VCaP (cell line): ENCODE data around the gene EEFSEC.

Source experiments
- H3K27ac ChIP-seq: fragments of 450-650 bp; 2 replicates; pipeline ENCODE4 v1.5.1; 2017
- TF ChIP-seq, protein P1 (sequence below): fragments of 450-650 bp; conservative IDR thresholded peaks from 2 replicates; pipeline ENCODE4 v1.5.1; 2017; ENCODE audit warnings: mild to moderate bottlenecking, moderate library complexity

The EEFSEC gene

DNA sequence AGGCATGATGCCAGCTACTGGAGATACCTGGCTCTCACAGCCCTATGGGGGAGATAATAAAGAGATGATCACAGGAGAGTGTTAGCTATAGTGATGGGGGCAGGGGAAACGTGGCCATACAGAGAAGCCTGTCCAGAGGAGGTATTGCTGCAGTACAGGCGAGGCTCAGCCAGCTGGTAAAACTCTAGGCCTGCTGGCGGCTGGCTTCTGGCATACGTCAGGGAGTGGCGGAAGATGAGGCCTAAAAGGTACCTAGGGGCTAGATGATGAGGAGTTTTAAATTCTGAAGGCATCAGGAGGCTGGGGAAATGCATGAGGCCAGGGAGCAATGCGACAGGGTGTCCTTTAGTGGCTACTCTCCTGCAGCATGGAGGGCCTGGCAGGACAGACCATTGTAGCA, 110.7 kb downstream of the EEFSEC start:
- TF ChIP-seq, protein P1, sequence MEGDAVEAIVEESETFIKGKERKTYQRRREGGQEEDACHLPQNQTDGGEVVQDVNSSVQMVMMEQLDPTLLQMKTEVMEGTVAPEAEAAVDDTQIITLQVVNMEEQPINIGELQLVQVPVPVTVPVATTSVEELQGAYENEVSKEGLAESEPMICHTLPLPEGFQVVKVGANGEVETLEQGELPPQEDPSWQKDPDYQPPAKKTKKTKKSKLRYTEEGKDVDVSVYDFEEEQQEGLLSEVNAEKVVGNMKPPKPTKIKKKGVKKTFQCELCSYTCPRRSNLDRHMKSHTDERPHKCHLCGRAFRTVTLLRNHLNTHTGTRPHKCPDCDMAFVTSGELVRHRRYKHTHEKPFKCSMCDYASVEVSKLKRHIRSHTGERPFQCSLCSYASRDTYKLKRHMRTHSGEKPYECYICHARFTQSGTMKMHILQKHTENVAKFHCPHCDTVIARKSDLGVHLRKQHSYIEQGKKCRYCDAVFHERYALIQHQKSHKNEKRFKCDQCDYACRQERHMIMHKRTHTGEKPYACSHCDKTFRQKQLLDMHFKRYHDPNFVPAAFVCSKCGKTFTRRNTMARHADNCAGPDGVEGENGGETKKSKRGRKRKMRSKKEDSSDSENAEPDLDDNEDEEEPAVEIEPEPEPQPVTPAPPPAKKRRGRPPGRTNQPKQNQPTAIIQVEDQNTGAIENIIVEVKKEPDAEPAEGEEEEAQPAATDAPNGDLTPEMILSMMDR = no peak

DNA sequence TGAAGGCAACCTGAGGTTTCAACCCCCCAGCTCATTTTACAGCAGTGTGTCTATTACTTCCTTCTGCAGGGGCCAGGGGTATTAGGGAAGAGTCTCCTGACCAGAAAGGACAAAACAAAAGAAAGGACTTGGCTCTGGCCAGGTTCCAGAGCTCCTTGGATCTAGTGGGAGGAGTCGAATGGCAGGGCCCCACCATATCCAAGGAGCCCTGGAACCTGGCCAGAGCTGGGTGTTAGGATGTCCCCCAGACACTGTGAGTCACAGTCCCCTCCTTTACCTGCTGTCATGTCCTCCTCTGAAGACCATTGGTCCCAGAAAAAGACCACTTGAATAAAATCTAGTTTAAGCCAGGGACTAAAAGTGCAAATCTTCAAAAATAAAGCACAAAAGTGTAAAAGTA, 113.2 kb downstream of the EEFSEC start:
- H3K27ac ChIP-seq = no peak overlapping the region
- TF ChIP-seq, protein P1 = no peak

More for the DNA sequence above, 110.7 kb downstream of the EEFSEC start:
- H3K27ac ChIP-seq = no peak overlapping the region

DNA sequence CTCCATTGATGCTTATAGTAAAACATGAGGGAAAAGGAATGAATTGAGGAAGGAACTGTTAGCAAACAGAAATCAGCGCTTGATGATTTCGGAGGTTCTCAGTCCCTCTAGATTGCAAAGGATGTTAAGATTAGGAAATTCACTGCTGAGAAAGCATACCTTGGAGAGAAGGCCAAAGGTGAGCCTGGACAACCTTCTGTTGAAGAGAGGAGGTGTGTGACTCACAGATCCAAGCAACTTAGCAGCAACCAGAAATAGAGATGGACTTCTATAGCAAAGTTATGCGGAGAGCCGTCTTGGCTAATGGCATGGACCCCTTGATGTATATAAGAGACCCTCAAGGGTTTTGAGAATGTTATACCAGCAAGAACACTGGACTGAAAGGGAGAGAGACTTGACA, 114.3 kb downstream of the EEFSEC start:
- no peak overlapping the region for H3K27ac ChIP-seq
- TF ChIP-seq, protein P1 = no peak

DNA sequence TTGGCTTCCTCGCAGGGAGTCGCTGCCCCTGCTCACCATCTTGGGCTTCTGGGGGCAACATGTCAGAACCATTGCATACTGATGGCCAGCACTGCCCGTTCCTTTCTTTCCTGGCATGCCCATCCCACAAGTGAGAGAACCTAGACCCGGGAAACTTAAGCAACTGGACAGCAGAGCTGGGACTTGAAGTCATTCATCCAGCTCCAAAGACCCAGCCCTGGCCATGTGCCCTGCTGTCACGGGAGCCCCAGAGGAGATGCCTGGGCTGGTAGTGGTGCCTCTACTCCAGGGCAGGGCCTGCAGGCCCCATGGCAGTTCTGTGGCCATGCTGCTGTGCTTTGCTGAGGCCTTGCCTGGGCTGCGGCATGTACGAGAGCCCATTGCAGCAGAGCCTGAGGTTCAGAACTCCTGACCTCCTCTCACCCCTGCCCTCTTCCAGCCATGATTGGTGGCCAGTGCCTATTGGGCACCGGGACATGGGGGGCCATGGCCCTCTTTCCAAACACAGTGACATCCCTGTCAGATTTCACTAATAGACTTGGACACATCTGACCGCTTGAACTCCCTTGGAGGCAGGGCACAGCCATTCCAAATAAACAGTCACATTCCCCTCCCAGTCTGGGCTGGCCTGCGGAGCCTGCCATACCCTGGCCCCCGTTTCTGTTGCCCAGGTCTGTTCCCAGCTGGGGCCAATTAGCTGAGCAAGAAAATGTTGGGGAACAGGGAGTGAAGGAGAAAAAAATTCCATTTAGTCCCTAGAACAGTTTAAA, 115.9 kb downstream of the EEFSEC start:
- no peak overlapping the region for H3K27ac ChIP-seq
- TF ChIP-seq, protein P1 = no peak

DNA sequence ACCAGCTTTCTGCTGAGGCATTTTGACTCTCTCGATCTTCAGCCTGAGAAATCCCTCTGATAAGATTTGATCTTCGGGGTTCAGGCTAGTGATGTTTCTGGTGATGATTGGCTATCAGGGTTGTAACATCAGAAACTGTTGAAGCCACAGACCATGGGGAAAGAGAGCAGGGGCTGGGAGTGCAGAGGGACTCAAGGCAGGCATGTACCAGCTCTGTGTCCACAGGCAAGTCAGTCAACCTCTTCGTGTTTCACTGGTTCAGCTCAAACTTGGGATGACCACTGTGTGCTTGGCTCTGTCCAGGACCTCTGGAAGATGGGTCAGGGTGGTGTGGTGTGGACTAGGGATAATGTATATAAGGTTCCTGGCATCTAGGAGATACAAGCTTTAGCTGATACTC, 116.5 kb downstream of the EEFSEC start:
- no peak overlapping the region for H3K27ac ChIP-seq
- TF ChIP-seq, protein P1 = no peak

DNA sequence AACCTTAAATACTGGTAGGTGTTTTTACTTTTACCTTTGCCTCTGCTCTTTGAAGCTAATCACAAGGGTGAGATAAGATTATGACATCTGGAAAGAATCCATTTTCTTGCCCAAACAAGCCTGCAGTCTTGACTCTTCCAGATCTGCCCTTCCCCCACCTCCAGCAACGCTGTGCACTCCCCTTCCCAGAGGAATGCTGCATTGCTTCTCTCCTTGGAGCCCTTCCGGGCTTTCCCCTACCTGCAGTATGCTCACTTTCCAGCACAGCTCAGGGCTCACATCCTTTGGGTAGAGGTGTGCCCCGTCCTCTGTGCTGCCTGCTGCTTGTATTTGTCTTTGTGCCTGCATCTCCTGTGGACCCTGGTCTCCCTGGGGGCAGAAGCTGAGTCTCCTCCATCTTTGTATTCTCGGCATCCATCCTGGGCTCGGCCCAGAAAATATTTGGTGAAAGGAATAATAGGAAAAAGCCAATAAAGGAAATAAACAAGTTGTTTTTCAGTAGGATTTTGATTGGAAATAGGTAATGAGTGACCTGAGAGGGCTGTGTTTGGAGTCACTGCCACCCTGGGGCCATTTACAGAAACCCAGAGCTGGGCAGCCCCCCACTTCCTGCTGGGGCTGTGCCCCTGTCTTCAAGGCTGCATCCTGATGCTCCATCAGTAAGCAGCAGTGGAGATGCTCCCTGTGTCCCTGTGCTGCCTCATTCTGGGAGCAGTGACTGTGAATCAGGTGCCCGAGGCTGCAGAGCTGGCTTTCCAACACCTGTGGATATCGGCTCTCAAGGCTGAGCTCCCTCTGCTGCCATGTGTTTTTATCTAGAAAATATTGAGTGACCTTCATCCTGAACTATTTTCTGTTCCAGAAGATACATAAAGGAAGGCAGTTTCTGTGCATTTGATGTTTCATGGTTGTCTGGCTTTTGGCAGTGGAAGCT, 117.5 kb downstream of the EEFSEC start:
- no peak overlapping the region for H3K27ac ChIP-seq
- TF ChIP-seq, protein P1 = no peak

DNA sequence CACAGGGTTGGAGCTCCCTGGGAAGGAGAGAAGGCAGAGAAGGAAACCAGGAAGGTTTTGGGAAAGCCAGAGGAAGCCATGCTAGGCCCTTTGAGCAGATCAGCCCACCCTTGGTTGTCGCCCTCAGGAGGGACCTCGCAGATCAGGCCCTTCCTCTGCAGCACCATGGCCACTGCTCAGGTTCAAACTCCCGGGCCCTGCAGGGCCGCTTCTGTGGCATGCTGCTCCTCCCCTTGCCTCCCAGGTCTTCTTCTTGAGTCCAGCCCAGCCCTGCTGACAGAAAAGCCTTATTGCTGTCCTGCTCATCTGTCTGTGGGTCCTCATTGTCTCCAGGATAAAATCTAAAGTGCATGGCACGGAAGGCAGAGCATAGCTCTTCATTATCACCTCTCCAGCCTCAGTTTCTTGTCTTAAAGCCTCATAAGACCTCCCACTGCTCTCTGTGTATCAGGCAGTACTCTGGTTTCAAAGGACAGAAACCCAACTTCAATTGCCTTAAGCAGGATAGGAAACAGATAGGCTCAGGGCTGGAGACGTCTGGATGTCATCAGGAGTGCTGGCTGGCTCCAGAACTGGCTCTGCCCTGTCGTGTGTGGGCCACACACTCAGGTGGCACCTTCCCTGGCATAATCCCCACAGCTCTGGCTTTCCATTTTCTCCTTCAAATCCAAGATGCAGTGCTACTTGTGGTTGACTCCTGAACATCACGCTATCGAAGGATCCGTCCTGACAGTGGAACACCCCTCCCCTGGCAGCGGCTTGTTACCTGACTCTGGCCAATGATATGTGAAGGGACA, 118.5 kb downstream of the EEFSEC start:
- H3K27ac ChIP-seq = no peak overlapping the region
- TF ChIP-seq, protein P1 = no peak
